GM18520 (cell line): ENCODE results near the gene TPM4.
"Not testable (repeated sequence)": the region's sequence is repeated elsewhere in the genome, so short reads cannot be mapped to it uniquely, and the experiment has no call there.

Experiments
- ATAC-seq: cut with Tn5 transposase; IDR thresholded peaks from one replicate; pipeline ENCODE4 v1.9.1; 2021; ENCODE audit not compliant: unreplicated experiment

Gene TPM4

DNA sequence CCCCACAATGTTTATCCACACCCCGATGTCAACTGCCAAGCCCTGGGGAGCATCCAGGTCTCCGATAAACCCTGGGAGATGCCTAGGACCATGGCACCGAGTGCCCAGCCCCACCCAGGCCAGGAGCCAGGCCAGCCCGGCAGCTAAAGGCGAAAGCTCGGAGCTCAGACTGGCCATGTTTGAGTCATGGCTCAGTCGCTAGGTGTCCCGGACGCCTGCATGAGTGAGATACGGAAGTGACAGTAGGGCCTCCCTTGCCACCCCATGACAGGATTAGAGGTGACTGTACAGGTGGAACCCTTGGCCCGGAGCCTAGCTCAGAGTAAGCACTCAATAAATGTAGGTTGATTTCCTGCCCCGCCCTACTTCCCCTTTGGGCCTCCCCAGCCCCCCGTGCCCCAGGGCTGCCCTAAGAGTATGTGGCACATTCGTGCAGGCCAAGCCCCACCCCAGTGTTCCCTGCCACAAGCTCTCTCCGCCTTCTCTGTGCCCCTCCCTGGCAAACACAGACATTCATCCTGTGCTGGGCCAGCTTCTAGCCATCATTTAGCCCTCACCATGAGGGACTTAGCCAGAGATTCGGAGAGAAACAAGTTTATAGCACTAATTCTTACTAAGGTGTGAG is 5.8 kb upstream of the TPM4 start:
- no peak for ATAC-seq

GRCh38 chr19:16071072-16071691 is 5.1 kb upstream of the TPM4 start:
- ATAC-seq = no peak

DNA sequence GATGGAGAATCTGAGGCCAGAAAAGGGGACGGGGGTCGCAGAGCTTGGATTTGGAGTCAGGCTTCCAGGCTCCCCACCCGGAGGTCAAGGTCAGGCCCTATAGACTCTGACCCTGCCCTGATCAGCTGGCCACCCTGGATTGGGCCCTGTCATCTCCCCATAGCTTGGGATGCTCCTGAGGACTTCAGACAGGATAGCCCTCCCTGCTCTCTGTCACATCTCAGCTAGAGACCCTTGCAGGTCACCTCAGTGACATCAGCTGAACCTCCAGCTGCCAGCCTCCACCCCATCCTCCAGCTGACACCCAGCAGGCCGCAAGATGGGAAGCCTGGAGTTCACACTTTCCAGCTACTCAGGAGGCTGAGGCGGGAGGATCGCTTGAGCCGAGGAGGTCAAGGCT is 2.8 kb upstream of the TPM4 start:
- no peak for ATAC-seq

DNA sequence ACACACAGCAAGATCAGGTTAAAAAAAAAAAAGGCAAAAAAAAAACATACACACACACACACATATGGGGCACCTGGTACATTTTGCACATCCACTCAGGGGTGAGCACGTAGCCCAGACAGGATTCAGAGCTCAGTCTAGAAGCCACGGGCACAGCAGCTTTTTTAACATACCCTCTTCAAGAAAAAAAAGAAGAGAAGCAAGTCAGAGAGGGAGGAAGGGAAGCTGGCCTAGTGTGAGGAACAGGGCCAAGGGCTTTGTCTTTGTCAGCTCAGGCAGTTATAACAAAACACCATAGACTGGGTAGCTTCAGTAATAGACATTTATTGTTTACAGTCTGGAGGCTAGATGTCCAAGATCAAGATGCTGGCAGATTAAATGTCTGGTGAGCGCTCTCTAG is 2.3 kb upstream of the TPM4 start:
- ATAC-seq = no peak

DNA sequence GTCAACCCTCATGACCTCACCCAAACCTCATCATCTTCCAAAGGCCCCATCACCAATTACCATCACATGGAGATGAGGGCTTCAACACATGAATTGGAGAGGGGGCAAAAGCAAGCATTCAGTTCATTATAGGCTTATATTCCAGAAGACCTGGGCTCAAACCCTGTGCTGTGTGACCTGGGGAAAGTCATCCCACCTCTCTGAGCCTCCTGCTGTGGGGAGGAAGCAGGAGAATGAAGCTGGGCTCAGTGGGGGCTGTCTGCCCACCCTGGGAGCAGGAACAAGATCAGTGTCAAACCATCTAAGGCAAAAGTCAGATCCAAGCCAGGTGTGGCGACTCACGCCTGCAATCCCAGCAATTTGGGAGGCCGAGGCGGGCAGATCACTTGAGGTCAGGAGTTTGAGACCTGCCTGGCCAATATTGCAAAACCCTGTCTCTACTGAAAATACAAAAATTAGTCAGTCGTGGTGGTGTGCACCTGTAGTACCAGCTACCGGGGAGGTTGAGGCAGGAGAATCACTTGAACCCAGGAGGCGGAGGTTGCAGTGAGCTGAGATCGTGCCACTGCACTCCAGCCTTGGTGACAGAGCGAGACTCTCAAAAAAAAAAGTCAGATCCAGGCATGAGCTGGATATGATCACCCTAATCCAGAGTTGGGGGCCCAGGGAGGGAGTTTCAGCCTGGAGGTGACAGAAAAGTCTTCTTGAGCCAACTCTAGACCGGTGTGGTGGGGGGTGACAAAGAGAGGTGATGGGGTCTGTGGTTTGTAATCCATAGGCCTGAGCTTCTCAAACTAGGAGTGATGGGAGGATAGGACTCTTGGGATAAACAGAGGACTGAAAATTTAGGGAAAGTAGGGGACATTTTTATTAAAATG is 1.6 kb upstream of the TPM4 start:
- no peak for ATAC-seq

DNA sequence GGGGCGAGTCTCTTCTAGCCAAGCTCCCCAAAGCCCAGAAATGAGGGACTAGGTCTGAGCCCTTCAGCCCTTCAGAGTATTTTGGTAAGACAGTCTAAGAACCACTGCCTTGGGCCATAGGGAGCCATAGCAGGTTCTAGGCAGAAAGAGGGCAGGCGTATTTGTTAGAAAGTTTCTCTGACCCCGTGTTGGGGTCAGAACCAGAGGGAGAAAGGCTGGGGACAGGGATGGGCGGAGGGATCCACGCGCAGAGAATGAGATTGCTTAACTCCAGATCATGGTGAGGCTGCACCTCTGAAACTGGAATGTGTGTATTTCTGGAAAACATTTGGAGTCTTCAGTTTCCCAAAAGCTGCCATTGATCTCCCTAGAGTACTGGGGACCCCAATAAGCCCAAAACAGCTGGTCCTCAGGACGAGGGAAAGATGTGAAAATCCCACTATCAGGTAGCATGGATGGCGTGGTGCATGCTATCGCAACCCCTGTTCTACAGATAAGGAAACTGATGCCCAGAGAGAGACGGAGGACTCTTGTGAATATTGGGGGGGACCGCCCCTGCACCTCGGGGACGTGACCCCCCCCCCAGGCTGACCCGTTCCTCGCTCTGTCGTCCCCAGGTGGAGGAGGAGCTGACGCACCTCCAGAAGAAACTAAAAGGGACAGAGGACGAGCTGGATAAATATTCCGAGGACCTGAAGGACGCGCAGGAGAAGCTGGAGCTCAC is 703 bp upstream of the TPM4 start:
- no peak for ATAC-seq

- no peak for ATAC-seq
Observed at GRCh38 chr19:16076958-16077611, 790 bp downstream of the TPM4 start.

GRCh38 chr19:16077984-16078758 is 1.9 kb downstream of the TPM4 start:
- ATAC-seq = no peak

GRCh38 chr19:16078759-16079707 is 2.7 kb downstream of the TPM4 start:
- peak; percentile 33 for ATAC-seq

DNA sequence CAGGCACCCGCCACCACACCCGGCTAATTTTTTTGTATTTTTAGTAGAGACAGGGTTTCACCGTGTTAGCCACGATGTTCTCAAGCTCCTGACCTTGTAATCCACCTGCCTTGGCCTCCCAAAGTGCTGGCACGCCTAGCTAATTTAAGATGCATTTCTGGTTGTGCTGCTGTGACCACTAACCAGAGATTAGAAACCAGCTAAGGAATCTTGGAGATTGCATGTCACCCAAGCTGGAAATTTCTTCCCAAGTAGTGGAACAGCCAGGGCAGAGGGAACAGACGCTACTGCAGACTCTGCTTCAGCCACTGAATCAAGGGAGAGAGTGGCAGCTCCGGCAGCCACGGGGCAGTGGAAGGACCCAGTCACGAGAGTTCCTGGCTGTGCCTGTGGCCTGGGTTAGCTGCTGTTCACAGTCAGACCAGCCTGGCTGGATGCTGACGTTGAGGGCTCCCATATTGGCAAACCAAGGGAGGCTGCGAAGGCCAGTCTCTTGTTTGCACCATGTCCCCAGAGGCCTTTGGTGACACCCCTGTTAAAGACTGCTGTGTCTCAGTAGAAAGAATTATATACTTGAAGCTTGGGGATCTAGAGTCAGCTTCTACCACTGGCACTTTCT is 7.9 kb downstream of the TPM4 start:
- ATAC-seq = no peak

DNA sequence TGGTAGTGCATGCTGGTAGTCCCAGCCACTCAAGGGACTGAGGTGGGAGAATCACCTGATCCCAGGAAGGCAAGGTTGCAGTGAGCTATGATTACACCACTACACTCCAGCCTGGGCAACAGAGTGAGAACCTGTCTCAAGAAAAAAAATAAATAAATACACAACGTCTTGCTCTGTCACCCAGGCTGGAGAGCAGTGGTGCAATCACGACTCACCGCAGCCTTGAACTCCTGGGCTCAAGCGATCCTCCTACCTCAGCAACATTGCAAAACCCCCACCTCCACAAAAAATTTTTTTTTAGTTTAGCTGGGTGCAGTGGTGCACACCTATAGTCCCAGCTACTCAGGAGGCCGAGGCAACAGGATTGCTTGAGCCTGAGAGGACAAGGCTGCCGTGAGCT is 8.8 kb downstream of the TPM4 start:
- ATAC-seq = no peak

DNA sequence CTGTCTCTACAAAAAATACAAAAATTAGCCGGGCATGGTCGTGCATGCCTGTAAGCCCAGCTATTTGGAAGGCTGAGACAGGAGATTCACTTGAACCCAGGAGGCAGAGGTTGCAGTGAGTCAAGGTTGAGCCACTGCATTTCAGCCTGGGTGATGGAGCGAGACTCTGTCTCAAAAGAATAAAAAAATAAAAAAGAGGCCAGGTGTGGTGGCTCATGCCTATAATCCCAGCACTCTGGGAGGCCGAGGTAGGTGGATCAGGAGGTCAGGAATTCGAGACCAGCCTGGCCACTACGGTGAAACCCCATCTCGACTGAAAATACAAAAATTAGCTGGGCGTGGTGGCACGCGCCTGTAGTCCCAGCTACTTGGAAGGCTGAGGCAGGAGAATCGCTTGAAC is 11.1 kb downstream of the TPM4 start:
- ATAC-seq = not testable (repeated sequence)

GRCh38 chr19:16087940-16088339 is 11.6 kb downstream of the TPM4 start:
- ATAC-seq = no peak

GRCh38 chr19:16088351-16089009 is 12.2 kb downstream of the TPM4 start:
- no peak for ATAC-seq

DNA sequence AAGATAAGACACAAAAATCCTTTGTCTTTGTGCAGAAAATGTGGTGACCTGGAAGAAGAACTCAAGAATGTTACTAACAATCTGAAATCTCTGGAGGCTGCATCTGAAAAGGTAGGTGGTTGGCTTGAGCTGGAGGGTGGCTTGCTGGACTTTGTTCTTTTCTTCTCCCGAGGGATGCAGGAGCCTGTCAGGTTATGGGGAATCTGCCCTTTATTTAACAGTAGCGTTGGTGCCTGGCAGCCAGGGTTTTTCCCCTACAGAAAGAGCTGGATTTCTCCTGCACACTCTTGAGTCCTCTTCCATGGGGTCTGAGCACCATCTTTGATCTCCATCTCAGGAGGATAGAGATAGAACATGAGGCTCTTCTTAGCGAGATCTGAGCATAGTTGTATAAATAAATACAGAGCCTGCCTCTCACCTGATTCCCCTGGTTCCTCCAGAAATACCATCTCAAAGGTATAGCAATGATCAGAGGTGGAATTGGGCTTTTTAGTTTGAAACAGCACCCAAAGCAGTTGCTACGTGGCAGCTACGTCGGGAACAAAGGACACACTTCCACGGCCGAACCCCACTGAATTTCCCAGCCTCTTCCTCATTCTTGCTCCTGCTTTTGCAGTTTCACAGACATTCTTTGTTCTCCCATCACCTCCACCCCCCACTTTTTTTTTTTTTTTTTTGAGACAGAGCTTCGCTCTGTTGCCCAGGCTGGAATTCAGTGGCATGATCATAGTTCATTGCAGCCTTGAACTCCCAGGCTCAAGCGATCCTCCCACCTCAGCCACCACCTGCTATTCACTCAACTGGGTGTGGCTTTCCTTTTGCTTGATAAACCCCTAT is 12.9 kb downstream of the TPM4 start:
- ATAC-seq = no peak

DNA sequence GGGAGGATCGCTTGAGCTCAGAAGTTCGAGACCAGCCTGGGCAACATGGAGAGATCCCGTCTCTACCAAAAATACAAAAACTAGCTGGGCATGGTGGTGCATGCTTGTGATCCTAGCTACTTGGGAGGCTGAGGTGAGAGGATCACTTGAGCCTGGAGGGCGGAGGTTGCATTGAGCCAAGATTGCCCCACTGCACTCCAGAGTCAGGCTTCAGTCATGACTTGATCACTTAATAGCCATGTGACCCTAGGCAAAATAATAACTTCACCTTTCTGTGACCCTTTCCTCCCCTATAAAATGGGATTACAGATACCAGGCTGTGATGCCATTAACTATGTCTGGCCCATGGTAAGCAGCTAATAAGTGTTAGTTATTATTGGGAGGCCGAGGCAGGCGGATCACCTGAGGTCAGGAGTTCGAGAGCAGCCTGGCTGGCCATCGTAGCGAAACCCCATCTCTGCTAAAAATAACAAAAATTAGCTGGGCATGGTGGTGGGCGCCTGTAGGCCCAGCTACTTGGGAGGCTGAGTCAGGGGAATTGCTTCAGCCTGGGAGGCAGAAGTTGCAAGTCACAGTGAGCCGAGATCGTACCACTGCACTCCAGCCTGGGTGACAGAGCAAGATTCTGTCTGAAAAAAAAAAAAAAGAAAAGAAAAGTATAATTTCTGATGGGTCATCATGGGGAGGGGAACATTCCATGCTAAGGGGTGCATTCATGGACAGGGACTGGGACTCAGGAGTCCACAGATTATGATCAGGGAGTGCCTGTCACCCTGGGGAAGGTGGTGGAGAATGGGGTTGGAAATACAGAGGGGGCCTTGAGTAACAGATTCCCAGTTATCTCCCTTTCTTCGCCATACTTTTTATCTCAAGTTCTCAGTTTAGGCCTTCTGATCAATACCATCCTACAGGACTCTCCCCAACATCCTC is 15.5 kb downstream of the TPM4 start:
- ATAC-seq = no peak
